ENCODE measurements around the gene FAM240B. TPM values are rescaled to one million over a fixed set of nuclear protein-coding genes. Genes with fewer than 3 reads are reported as not detected.

The FAM240B gene
- total and polyA plus RNA-seq, 2 of the 8 experiments (the other 6 are each of a cell fraction or from before 2014, with no cell fraction given), result not detected

- H2AK5ac ChIP-seq (ENCODE audit: low read depth, low read length), result no peak overlapping the region
- CTCF ChIA-PET (ENCODE audit: partially characterized antibody), result no interaction called here
Observed at GRCh38 chr9:38718148-38718547, 1.8 kb downstream of the FAM240B start.

More at GRCh38 chr9:38718148-38718547, 1.8 kb downstream of the FAM240B start:
- DNase-seq (ENCODE audit: low read depth in 1 of 2, low spot score in 2 of 2), result no peak
- Histone ChIP-seq H4K20me1 (replicated peaks in 1 of 2; ENCODE audit: control insufficient read depth in 1 of 2, insufficient read depth in 2 of 2, low read length in 2 of 2) (no peaks in the 10 kb centered on the region), H2BK12ac (ENCODE audit: low read depth, low read length) (no peak overlapping the region), H3K9me3 (ENCODE audit: insufficient read depth in 2 of 2, low read depth in 1 of 2, low read length in 1 of 2) (no peaks in the 10 kb centered on the region), H3K79me2 (ENCODE audit: control insufficient read depth in 1 of 2, insufficient read depth in 2 of 2, low read length in 2 of 2) (no peaks in the 10 kb centered on the region), H3K4me1 (replicated peaks in 1 of 4; ENCODE audit: control insufficient read depth in 3 of 4, insufficient read depth in 4 of 4, low read length in 3 of 4) (peaks cover 0 to 2% (median 0%) of the 10 kb centered on the region in 4 experiments; a peak in 1 of 7 replicates), H2BK15ac (ENCODE audit: low read length) (no peak overlapping the region), H4K8ac (ENCODE audit: extremely low read depth, insufficient read depth, low read length) (no peak overlapping the region), H3K36me3 (ENCODE audit: control insufficient read depth in 2 of 4, insufficient read depth in 4 of 4, low read length in 3 of 4) (no peaks in the 10 kb centered on the region), H4K5ac (ENCODE audit: insufficient read length, low read depth, low read length) (no peak overlapping the region), H2BK20ac (ENCODE audit: low read length) (no peak overlapping the region), H3K4me2 (ENCODE audit: insufficient read depth in 1 of 2, low read depth in 2 of 2, low read length in 2 of 2) (no peak overlapping the region), H3K14ac (ENCODE audit: insufficient read length) (no peak overlapping the region), H2BK120ac (replicated peaks; ENCODE audit: low read depth, low read length) (no peak overlapping the region), H3K23me2 (ENCODE audit: low read depth, low read length) (no peaks in the 10 kb centered on the region), H2BK5ac (ENCODE audit: low read depth, low read length) (no peak overlapping the region), H3K79me1 (ENCODE audit: low read depth, low read length) (no peaks in the 10 kb centered on the region), H3K56ac (replicated peaks; ENCODE audit: insufficient read length, low read depth, low read length) (no peak overlapping the region), H3K27me3 (replicated peaks in 1 of 4; ENCODE audit: control insufficient read depth in 3 of 4, extremely low read depth in 1 of 4, insufficient read depth in 3 of 4, low read length in 3 of 4) (no peaks in the 10 kb centered on the region), H3K18ac (ENCODE audit: extremely low read depth, low read length) (no peak overlapping the region), H2AFZ (ENCODE audit: low read length) (no peak overlapping the region), H3K27ac (ENCODE audit: low read depth, low read length) (no peak overlapping the region), H3K9ac (replicated peaks in 1 of 4; ENCODE audit: extremely low read depth in 1 of 4, low read depth in 3 of 4, low read length in 3 of 4) (no peak overlapping the region), H4K91ac (replicated peaks; ENCODE audit: insufficient read length, low read length) (no peak overlapping the region), H3K23ac (ENCODE audit: insufficient read length) (no peak overlapping the region), H3K4ac (replicated peaks; ENCODE audit: insufficient read length, low read depth, low read length) (no peak overlapping the region), H3K4me3 (ENCODE audit: extremely low read depth in 1 of 4, insufficient read depth in 2 of 4, low read depth in 3 of 4, low read length in 4 of 4) (no peak overlapping the region)
- FAIRE-seq, result no peak
- TF ChIP-seq POU5F1 (IDR thresholded peaks at IDR 0.05; ENCODE audit: low read depth, low read length), result no peak
- TF ChIP-seq SP1 (IDR thresholded peaks at IDR 0.05; ENCODE audit: low read depth, low read length), result no peak
- no peak for TF ChIP-seq BRCA1 (IDR thresholded peaks at IDR 0.05; ENCODE audit: low read depth, low read length)
- TF ChIP-seq TEAD4 (IDR thresholded peaks at IDR 0.05; ENCODE audit: low read depth, low read length), result no peak
- TF ChIP-seq RBBP5 (IDR thresholded peaks at IDR 0.05; ENCODE audit: borderline replicate concordance, low read depth, low read length), result no peak
- TF ChIP-seq RFX5 (IDR thresholded peaks at IDR 0.05; ENCODE audit: borderline replicate concordance, low read depth, low read length), result no peak
- no peak for TF ChIP-seq BCL11A (IDR thresholded peaks at IDR 0.05; ENCODE audit: low read depth in 2 of 2, low read length in 2 of 2)
- no peak for TF ChIP-seq JUND (IDR thresholded peaks at IDR 0.05; ENCODE audit: low read length)
- no peak for TF ChIP-seq KDM4A (IDR thresholded peaks at IDR 0.05; ENCODE audit: low read depth, low read length, severe bottlenecking)
- no peak for TF ChIP-seq POLR2AphosphoS5 (IDR thresholded peaks at IDR 0.05; ENCODE audit: low read depth, low read length)
- no peak for TF ChIP-seq ATF3 (IDR thresholded peaks at IDR 0.05; ENCODE audit: insufficient read depth, low read depth, low read length)
- no peak for TF ChIP-seq SP2 (IDR thresholded peaks at IDR 0.05; ENCODE audit: low read length)
- POLR2A ChIA-PET (ENCODE audit: partially characterized antibody), result no interaction called here
- 89% methylated on average over 1 of the region's 1 CpG; no CpG with 5 or more reads in 1 of the 2 experiments for WGBS, 2 experiments (ENCODE audit: extremely low coverage in 1 of 2, insufficient coverage in 1 of 2, insufficient read length in 1 of 2, insufficient replicate concordance in 2 of 2, low coverage in 1 of 2, low lambda C conversion rate in 2 of 2, missing lambda C conversion rate in 1 of 2)

Data from H1 (cell line).